Measurements from ENCODE around the gene TMEM198. TPM values are rescaled to one million over a fixed set of nuclear protein-coding genes. Genes with fewer than 3 reads are reported as not detected.

Gene TMEM198
- total and polyA plus RNA-seq, 9 of the 15 experiments (the other 6 are each of a cell fraction or from before 2014, with no cell fraction given), result 0.03 to 3.8 (median 1.0) TPM

DNA sequence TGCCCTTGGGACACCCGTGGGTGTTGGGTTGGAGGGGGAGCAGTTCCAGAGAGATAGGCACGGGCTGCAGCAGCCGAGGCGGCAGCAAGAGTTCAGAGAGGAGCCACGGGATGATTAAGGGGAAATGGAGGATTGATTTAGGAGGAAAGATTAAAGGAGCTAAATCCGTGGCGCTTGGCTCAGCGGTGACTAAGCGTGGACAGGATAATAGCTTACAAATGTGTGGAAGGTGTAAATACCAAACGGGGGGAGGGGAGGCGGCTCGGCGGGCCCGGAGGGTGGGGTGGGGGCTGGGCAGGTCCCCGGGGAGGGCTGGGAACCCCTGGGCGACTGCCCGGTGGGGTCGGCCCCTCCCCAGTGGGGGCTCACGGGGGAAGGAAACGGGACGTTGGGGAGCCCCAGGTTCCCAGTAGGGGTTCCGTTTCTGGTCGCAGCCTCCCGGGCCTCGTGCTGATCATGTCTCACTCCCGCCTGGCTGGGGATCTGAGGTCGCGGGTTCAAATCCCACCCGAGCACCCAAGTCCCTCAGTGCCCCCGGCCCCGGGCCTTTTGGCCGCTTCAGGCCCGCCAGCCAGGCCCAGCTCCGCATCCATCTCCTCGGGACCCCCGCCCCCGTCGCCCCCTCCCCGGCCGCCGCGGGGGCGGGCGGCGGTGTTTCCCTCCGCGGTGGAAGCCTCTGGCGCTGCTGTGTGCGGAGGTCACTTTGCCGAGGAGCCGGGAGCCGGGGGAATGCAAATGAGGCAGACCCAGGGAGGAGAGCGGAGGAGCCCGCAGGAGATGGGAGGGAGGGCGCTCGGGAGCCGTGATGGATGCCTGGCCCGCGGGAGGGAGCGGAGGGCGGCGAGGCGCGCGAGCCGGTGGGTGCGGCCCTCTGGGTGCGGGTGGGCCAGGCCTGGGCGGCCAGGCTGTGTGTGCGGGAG lies 21.5 kb upstream of the TMEM198 start (continued):
- TF ChIP-seq, protein P1, sequence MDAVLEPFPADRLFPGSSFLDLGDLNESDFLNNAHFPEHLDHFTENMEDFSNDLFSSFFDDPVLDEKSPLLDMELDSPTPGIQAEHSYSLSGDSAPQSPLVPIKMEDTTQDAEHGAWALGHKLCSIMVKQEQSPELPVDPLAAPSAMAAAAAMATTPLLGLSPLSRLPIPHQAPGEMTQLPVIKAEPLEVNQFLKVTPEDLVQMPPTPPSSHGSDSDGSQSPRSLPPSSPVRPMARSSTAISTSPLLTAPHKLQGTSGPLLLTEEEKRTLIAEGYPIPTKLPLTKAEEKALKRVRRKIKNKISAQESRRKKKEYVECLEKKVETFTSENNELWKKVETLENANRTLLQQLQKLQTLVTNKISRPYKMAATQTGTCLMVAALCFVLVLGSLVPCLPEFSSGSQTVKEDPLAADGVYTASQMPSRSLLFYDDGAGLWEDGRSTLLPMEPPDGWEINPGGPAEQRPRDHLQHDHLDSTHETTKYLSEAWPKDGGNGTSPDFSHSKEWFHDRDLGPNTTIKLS (IDR thresholded peaks at IDR 0.05; ENCODE audit: borderline replicate concordance, low read depth), result no peak
- peak; percentile 83 for TF ChIP-seq MEIS2 (IDR thresholded peaks at IDR 0.05; ENCODE audit: partially characterized antibody)
- TF ChIP-seq, protein P2, sequence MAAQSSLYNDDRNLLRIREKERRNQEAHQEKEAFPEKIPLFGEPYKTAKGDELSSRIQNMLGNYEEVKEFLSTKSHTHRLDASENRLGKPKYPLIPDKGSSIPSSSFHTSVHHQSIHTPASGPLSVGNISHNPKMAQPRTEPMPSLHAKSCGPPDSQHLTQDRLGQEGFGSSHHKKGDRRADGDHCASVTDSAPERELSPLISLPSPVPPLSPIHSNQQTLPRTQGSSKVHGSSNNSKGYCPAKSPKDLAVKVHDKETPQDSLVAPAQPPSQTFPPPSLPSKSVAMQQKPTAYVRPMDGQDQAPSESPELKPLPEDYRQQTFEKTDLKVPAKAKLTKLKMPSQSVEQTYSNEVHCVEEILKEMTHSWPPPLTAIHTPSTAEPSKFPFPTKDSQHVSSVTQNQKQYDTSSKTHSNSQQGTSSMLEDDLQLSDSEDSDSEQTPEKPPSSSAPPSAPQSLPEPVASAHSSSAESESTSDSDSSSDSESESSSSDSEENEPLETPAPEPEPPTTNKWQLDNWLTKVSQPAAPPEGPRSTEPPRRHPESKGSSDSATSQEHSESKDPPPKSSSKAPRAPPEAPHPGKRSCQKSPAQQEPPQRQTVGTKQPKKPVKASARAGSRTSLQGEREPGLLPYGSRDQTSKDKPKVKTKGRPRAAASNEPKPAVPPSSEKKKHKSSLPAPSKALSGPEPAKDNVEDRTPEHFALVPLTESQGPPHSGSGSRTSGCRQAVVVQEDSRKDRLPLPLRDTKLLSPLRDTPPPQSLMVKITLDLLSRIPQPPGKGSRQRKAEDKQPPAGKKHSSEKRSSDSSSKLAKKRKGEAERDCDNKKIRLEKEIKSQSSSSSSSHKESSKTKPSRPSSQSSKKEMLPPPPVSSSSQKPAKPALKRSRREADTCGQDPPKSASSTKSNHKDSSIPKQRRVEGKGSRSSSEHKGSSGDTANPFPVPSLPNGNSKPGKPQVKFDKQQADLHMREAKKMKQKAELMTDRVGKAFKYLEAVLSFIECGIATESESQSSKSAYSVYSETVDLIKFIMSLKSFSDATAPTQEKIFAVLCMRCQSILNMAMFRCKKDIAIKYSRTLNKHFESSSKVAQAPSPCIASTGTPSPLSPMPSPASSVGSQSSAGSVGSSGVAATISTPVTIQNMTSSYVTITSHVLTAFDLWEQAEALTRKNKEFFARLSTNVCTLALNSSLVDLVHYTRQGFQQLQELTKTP (IDR thresholded peaks at IDR 0.05; ENCODE audit: low read depth in 1 of 2, partially characterized antibody in 2 of 2), result no peak
- peak; percentile 74 for TF ChIP-seq JUND (IDR thresholded peaks at IDR 0.05; ENCODE audit: borderline replicate concordance, low read depth, low read length)
- TF ChIP-seq JUND (tag; IDR thresholded peaks at IDR 0.05; ENCODE audit: borderline replicate concordance, low read depth, low read length), result no peak; the same call in 2 of the 3 replicates
- peak; percentile 72 for TF ChIP-seq ARID1B (IDR thresholded peaks at IDR 0.05)
- peak; percentile 78 for TF ChIP-seq FOSL1 (tag; conservative IDR thresholded peaks at IDR 0.05)
- 0 out of 2 replicates have a peak, but pooled peaks have one; percentile 23 for TF ChIP-seq MYC (IDR thresholded peaks at IDR 0.05; ENCODE audit: low read depth, low read length)
- no peak for TF ChIP-seq MYC (CRISPR knock-in tag; IDR thresholded peaks at IDR 0.05; ENCODE audit: borderline replicate concordance, low read depth)
- TF ChIP-seq, protein P3, sequence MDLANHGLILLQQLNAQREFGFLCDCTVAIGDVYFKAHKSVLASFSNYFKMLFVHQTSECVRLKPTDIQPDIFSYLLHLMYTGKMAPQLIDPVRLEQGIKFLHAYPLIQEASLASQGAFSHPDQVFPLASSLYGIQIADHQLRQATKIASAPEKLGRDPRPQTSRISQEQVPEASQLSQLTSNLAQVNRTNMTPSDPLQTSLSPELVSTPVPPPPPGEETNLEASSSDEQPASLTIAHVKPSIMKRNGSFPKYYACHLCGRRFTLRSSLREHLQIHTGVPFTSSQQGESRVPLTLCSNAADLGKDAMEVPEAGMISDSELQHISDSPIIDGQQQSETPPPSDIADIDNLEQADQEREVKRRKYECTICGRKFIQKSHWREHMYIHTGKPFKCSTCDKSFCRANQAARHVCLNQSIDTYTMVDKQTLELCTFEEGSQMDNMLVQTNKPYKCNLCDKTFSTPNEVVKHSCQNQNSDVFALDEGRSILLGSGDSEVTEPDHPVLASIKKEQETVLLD (IDR thresholded peaks at IDR 0.05), result peak; percentile 59; the same call in 1 of the 2 replicates
- TF ChIP-seq HLTF (IDR thresholded peaks at IDR 0.05), result 0 out of 2 replicates have a peak, but pooled peaks have one; percentile 13
- TF ChIP-seq GATAD2A (IDR thresholded peaks at IDR 0.05), result peak; percentile 84
- peak; percentile 75; the same call in 1 of the 2 replicates for TF ChIP-seq LEF1 (IDR thresholded peaks at IDR 0.05)
- TF ChIP-seq NR2C1 (IDR thresholded peaks at IDR 0.05), result no peak
- TF ChIP-seq NR2C1 (tag; IDR thresholded peaks at IDR 0.05), result no peak
- TF ChIP-seq RNF2 (IDR thresholded peaks at IDR 0.05), result 0 out of 2 replicates have a peak, but pooled peaks have one; percentile 53
- TF ChIP-seq CBFA2T3 (IDR thresholded peaks at IDR 0.05), result peak; percentile 62
- TF ChIP-seq, protein P4, sequence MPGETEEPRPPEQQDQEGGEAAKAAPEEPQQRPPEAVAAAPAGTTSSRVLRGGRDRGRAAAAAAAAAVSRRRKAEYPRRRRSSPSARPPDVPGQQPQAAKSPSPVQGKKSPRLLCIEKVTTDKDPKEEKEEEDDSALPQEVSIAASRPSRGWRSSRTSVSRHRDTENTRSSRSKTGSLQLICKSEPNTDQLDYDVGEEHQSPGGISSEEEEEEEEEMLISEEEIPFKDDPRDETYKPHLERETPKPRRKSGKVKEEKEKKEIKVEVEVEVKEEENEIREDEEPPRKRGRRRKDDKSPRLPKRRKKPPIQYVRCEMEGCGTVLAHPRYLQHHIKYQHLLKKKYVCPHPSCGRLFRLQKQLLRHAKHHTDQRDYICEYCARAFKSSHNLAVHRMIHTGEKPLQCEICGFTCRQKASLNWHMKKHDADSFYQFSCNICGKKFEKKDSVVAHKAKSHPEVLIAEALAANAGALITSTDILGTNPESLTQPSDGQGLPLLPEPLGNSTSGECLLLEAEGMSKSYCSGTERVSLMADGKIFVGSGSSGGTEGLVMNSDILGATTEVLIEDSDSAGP (CRISPR knock-in tag; IDR thresholded peaks at IDR 0.05), result no peak
- 0 out of 2 replicates have a peak, but pooled peaks have one; percentile 1 for TF ChIP-seq MAFF (IDR thresholded peaks at IDR 0.05; ENCODE audit: low read length)

Measured in K562 (cell line).